Stimulated activated CD4-positive, alpha-beta T cell treated with anti-CD3 and anti-CD28 coated beads, Interleukin-1b, Interleukin-23, amount 100 ng/mL, for 4 hours (primary cell): Measurements from ENCODE around the gene MRPL53.
A peak's percentile ranks its signal among the peaks of the same experiment; 100 is the strongest.

Experiments used
- DNase-seq, 2 donors: peaks; one replicate each; pipeline ENCODE4 v3.0.0-alpha.2; 2020; ENCODE audit warnings: low read depth in 2 of 2

MRPL53 gene

DNA sequence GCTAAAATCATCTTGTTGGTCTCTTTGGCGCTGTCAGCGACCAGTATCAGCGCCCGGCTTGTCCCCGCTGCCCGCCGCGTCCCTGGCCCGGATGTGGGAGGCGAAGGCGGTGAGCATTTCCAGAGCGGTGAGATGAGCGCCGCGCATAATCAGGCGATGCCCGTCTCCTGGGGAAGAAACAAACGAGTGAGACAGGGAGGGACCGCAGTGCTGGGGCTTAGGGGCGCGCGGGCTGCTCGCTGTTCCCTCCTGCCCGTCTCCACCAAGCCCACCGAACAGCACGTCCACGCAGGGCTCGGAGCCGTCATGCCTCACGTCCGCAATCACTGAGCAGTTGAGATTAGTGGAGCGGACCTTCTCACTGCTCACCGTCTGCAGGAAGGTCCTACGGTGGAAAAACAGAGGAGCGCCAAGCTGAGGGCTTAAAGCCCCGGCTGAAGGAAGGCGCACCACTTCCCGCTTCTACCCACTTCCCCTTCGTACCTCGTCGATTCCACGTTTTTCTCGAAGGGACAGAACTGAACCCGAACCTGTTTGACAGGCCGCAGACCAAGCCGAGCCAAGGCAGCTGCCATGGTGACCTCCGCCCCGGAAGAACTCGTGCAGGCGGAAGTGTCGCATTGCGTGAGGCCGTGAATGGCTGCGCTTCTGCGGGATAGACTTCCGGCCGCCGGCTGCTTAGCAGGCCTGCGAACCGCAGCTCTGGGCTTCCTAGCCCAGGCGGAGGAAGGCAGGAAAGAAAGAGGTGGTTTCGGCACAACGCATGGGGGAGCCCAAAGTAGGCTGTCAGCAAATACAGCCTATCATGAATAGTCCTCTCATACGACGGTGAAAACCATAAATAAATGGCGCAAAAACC, at the start of gene MRPL53:
TSS of gene MRPL53 (minus strand) at position 595 of the 859 bp plus-strand sequence. CDS start at position 575, 20 bp downstream.
- peak; percentile 96 for DNase-seq

DNA sequence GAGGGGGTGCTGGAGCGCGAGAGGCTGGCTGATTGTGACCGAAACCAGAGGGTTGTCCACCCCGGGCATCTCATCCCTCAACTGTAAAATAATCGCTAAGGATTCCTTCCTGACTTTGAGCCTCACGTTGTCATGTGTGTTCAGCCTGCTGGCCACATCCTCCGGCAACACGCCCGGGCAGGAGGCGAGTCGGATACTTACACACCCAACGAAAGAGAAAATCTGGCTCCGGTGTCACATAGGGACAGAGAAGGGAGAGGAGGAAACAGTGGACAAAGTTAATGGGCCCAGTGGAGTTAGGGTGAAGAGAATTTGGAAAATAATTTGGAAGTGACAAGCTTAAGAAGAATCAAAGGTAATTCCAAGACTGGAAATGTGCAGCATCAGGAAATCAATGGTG, 44.2 kb upstream of the MRPL53 start:
- DNase-seq = no peak

DNA sequence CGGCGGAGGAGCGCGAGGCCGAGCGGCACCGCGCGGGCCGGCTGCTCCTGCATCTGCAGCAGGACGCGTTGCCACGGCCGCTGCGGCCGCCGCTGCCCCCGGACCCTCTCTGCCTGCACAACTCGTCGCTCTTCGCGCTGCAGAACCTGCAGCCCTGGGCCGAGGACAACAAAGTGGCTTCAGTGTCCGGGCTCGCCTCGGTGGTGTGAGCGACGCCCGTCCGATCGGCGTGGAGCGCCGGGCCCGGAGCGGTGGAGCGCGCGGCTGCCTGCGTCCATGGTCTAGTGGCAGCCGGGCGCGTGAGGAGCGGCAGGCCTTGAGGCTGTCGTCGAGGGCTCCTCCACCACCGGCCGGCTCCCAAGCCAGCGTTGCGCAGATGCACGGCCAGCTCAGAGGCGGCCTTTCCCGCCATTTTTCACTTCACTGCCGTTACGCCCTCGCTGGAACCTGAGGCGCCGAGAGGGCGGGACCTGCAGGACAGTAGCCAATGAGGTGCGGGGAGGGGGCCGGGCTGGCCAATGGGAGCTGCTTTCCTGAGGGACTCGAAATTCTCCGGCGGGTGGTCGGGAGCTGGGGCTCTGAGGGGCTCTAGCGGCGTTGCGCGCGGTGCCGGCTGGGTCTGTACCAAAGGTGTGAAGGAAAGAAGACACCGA, 43.6 kb upstream of the MRPL53 start:
- DNase-seq = peak; percentile 71 to 75

DNA sequence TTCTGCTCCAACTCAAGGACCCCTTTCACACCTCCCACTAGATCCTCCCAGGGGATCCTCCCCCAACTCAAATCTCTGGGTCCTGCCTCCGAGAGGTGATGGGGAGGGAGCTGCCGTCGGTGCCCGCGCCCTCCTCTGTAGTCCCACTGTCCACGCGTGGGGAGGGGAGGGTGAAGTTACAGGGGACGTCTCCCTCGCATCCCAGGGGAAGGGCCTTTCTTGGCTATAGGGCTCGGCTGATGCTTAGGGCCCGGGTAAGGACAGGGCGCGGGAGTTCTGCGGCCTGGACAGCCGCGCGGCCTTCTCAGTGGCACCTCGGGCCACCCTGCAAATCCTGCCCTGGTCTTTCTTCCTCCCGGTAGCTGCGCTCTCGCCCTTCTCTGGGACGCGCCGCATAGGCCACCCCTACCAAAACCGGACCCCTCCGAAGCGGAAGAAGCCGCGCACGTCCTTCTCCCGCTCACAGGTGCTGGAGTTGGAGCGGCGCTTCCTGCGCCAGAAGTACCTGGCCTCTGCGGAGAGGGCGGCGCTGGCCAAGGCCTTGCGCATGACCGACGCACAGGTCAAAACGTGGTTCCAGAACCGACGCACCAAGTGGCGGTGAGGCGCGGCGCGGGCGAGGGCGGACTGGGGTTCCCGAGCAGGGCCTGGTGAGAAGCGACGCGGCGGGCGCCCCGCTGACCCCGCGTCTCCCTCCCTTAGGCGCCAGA, 42.9 kb upstream of the MRPL53 start:
- DNase-seq = no peak

- DNase-seq = no peak
Measured at GRCh38 chr2:74514368-74515270, 42.1 kb upstream of the MRPL53 start, which contains the start of gene TLX2. TLX2 (plus strand) TSS chr2:74514450; CDS start chr2:74514807, 357 bp downstream.

DNA sequence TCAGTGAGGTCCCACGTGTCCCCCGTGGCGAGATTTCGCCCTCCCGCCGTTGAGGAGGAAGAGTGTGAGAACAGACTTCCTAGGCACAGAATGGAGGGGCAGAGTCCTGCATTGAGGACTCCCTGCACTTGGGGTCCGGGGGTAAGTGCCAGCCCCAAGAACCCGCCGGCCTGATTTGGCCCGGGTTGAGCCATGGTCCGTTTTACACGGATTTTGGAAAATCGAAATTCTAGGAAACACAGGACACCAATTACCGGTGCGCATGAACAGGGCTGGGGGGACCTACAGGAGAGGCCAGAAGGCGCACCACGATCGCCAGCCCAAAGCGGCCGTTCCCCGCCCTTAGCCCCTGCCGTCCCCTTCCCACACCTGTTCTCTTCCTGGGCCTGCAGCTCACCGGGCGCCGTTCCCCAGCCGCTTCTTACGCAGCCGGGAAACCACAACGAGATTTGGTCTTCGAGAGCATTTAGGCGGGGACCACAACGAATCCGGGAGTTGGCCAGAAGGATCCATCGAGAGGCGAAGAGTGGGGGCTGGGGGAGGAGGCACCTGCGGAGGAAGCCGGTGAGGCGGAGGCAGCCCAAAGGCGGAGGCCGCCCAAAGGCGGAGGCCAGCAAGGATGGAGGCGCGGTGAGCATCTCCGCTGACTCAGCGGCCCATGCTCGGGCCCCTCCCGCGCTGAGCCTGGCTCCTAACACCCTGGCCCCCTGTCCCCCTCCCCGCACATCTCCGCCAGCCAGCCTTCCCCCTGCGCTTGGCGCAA, 41.3 kb upstream of the MRPL53 start:
- peak in 1 of 2 donors; percentile 26 for DNase-seq

- no peak for DNase-seq
Measured at GRCh38 chr2:74512744-74513604, 40.5 kb upstream of the MRPL53 start.

GRCh38 chr2:74511104-74511989, 38.9 kb upstream of the MRPL53 start:
- no peak for DNase-seq

DNA sequence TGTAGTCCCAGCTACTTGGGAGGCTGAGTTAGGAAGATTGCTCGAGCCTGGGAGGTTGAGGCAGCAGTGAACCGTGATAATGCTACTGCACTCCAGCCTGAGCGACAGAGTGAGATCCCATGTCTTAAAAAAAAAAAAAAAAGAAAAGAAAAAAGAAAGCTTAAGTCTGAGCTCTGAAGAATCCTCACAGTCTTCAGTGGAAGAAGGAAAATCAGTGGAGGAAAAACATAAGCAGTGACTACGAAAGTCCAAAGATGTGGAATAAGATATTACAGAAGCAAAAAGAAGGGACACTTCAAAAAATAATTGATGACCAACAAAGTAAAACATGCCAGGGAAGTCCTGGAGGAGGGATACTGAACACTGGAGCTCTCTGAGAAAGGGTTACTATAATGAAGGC, 37.8 kb upstream of the MRPL53 start:
- DNase-seq = no peak

DNA sequence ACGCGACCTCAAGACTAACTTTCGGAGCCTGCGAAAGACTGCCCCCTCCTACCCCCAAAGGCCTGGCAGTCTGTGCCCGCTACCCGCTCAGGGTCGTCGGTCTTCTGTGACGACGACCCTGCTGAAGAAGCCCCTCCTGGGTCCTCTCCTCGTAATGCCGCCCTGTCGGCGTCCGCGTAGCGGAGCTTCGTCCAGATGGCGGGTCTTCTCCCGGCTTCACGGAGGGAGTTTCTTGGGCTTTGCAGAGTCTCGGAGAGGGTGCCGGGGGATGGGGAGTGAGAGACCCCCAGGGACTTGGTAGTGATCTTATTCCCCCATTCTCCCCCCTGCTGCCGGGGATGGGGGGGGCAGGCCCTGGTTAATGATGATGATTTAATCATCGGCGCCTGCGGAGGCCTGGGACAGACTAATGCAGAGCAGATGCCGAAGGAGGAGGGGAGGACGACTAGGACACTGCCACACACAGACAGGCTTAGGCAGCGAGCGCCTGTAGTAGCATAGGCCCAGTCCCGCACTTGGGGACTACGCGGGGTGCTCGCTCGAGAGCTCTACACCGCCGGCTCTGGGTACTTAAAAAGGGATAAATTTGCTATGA, 35.5 kb upstream of the MRPL53 start:
- DNase-seq = no peak

DNA sequence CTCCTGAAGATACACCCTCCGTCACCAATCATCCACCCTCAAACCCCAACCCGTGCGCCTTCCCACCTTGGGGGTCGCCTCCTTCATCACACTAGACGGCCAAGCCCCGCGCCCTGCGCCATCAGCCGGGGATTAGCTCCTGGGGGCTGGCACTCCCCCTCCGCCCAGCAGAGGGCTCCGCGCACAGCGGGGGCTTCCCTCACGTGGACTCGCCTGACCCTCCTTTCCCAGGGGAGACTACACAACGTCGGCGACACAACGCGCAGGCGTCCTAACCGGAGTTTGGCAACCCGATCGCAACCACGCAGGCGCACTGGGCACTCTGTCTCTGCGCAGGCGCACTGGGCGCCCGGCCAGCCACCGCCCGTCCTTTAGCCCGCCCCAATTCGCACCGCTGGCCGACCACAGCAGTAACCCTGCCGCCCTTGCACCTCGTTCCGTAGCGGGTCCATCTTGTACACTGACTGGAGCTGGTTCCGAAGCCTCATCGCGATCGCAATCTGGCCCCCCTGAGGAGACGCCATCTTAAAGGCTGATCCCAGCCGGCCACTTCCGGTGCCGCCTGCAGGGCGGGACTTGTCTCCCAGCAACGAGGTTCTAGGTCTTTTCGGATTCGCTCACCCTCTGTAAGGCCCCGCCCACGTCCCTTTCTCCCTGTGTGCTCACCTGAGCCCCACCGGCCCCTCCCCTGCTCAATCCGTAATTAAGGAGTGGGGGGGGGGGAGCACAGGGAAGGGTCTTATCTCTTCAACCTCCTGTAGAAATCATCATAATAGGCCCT, 34.9 kb upstream of the MRPL53 start, which contains the start of gene PCGF1:
TSS of gene PCGF1 (minus strand) at position 551 of the 781 bp plus-strand sequence. CDS start at position 524, 27 bp downstream.
- DNase-seq = peak; percentile 98 to 99

DNA sequence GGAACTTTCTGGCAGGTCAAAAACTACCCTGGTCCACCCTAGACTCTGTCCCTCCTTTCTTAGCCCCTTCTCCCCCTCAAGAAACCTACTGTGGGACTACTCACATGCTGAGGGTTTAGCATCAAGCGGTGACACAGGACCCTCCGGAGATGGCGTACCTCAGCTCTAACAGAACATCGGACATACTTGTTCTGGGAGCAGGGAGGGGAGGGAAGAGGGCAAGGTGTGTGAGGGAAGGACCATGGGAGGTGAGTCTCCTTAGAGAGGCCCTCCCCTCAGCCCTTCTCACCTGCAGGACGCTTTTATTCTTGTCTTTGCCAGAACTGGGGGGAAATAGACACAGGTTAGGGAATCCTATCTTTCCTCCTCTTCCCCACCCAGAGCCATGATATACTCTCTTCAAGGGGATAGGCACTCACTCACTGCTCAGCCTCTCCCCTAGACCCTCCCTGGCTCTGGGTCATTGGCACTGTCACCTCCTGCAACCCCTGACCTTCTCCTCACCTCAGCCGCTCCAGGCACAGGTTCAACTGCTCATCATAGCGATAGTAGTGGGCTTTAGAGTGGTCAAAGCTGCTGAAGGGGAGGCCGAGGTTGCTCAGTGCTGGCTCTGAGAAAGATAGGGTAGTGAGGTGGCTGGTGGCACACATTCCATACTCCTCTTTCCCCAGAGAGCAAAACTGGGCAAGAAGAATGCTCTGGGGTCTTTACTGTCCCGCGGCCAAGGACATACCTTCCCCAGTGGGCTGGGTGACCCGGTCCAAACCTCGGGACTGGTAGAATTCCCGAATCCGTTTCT, 33.2 kb upstream of the MRPL53 start:
- no peak for DNase-seq

DNA sequence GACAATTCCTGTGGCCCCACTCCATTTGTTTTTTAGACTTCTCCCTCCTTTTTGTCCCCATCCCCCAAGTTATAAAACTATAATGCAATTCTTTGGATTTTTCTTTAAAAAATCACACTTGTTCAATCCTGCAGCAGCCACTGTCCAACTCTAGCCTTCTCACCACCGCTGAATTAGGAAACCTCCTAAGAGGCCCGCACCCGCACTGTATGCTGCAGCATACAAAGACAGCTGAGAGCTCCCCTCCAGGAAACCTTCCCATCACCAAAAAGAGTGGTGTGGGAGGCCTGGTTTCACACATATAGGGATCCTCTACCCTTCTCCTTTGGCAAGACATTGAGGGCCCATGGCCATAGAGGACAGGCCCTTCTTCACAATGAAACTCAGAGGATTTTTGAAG, 32.1 kb upstream of the MRPL53 start:
- DNase-seq = no peak

DNA sequence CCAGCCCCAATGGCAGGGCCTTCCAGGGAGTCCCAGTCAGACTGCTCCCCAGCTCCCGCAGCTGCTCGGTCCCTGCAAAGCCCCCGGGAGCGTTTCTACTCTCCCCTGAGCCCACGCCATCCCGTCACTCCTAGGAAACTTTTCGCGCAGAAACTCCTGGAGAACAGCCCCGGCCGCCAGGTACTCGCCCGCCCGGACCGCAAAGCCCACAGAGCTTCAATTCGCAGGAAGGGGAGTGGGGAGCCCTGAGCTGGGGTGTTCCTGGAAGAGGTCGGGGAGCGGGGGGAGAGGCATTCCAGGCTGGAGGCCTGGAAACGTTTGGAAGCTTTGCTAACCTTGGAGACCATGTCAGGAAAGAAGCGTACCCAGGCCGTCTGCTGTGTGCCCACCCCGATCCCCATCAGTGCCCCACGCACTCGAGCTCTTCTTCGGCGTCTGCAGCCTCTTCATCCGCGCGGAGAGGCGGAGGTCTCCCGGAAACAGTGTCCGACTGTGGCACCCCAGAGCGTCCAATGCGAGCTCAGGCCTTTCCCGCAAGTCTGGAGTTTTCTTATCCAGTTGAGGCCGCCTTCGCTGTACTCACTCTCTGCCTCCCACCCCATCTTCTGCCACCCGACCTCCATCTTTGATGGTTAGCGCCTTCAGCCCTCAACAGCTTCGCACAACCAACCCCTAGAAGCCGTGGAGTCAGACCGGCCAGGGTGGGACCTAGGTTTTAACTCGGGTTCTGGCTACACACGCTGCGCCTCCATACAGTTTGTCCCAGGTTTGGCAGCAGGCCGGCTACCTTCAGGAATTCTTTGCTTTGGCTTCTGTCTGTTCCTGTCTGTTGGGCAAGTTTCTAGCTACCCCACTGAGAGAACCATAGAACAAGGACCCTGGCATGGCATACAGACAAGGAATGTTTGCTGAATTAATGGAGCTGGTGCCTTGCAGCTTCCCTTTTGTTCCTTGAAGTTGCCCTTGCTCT, 31.3 kb upstream of the MRPL53 start:
- DNase-seq = no peak
